ENCODE measurements around the gene HSPA8.

HSPA8 gene

DNA sequence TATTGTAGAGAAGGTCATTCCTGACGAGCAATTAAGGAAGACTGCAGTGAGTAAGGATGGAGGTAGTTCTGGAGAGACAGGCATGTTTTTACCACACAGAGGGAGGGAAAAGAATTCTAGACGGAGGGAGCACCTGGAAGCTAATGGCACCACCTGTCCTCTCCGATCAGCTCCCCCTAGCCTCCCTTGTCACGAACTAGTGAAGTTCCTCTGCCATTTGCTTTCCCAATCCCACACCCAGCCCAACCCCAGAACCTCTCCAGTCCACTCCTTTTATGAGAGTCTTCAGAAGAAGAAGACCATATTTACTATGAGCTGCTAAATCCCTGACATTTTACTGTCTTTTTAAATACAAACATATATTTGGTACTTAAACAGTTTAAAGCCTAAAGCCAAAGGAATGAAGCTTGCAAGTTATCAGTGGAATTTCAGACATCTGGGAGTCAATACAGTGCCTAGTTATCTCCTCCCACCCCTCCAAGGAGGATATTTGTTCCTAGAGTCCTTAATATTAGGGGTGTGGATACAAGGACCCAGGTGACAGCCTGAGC is 46.1 kb upstream of the HSPA8 start:
- Histone ChIP-seq H3K4me2 (ENCODE audit: low read depth, low read length, poor library complexity, severe bottlenecking) (no peak overlapping the region), H3K27me3 (ENCODE audit: insufficient read depth, low read length, poor library complexity, severe bottlenecking) (no peaks in the 10 kb centered on the region), H3K79me2 (ENCODE audit: insufficient read depth, low read length) (no peaks in the 10 kb centered on the region), H3K36me3 (ENCODE audit: insufficient read depth, low read length) (no peaks in the 10 kb centered on the region), H3K4me3 (ENCODE audit: low read length, poor library complexity, severe bottlenecking) (no peak overlapping the region), H3K9ac (ENCODE audit: low read depth, low read length, poor library complexity, severe bottlenecking) (no peak overlapping the region), H4K20me1 (ENCODE audit: insufficient read depth, low read length, poor library complexity, severe bottlenecking) (no peaks in the 10 kb centered on the region), H3K9me3 (ENCODE audit: insufficient read depth, low read depth, low read length) (no peaks in the 10 kb centered on the region), H3K9me2 (replicated peaks; ENCODE audit: low read depth, low read length) (no peaks in the 10 kb centered on the region), H3F3A (ENCODE audit: low read depth) (no peaks in the 10 kb centered on the region), H2AFZ (ENCODE audit: low read length) (no peak overlapping the region), H3K4me1 (ENCODE audit: insufficient read depth, low read length, poor library complexity, severe bottlenecking) (no peaks in the 10 kb centered on the region)
- no peak for TF ChIP-seq EZH2phosphoT487 (IDR thresholded peaks at IDR 0.05; ENCODE audit: borderline replicate concordance)
- TF ChIP-seq, protein P1, sequence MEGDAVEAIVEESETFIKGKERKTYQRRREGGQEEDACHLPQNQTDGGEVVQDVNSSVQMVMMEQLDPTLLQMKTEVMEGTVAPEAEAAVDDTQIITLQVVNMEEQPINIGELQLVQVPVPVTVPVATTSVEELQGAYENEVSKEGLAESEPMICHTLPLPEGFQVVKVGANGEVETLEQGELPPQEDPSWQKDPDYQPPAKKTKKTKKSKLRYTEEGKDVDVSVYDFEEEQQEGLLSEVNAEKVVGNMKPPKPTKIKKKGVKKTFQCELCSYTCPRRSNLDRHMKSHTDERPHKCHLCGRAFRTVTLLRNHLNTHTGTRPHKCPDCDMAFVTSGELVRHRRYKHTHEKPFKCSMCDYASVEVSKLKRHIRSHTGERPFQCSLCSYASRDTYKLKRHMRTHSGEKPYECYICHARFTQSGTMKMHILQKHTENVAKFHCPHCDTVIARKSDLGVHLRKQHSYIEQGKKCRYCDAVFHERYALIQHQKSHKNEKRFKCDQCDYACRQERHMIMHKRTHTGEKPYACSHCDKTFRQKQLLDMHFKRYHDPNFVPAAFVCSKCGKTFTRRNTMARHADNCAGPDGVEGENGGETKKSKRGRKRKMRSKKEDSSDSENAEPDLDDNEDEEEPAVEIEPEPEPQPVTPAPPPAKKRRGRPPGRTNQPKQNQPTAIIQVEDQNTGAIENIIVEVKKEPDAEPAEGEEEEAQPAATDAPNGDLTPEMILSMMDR (conservative IDR thresholded peaks at IDR 0.05; ENCODE audit: low read length) = no peak

DNA sequence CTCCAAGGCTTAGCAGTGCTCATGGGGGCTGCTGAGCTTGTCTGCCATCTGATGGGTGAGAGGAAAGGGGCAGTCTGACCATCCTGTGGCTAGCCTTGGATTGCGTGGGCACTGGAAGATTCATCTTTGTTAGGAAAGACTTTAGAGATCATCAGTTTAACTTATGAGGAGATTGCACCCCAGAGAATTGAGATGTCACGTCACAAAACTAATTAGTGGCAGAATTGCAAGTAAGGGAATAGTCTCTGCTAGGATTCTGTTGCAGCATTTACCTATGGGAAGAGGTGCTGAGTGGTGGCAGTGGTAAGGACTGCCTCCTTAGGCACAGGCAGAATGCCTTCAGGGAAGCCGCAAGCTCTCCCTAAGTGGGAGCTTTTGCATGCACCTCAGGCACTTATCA is 42.8 kb upstream of the HSPA8 start:
- no peaks in the 10 kb centered on the region for H3F3A ChIP-seq (ENCODE audit: low read depth)
- H3K4me1 ChIP-seq (ENCODE audit: insufficient read depth, low read length, poor library complexity, severe bottlenecking) = no peaks in the 10 kb centered on the region
- H3K79me2 ChIP-seq (ENCODE audit: insufficient read depth, low read length) = no peaks in the 10 kb centered on the region
- H3K9me3 ChIP-seq (ENCODE audit: insufficient read depth, low read depth, low read length) = no peaks in the 10 kb centered on the region
- no peak overlapping the region for H3K4me3 ChIP-seq (ENCODE audit: low read length, poor library complexity, severe bottlenecking)
- no peaks in the 10 kb centered on the region for H3K36me3 ChIP-seq (ENCODE audit: insufficient read depth, low read length)
- H3K27me3 ChIP-seq (ENCODE audit: insufficient read depth, low read length, poor library complexity, severe bottlenecking) = no peaks in the 10 kb centered on the region
- no peak overlapping the region for H2AFZ ChIP-seq (ENCODE audit: low read length)
- H3K4me2 ChIP-seq (ENCODE audit: low read depth, low read length, poor library complexity, severe bottlenecking) = no peak overlapping the region
- TF ChIP-seq EZH2phosphoT487 (IDR thresholded peaks at IDR 0.05; ENCODE audit: borderline replicate concordance) = no peak
- TF ChIP-seq, protein P1 (conservative IDR thresholded peaks at IDR 0.05; ENCODE audit: low read length) = no peak
- no peaks in the 10 kb centered on the region for H4K20me1 ChIP-seq (ENCODE audit: insufficient read depth, low read length, poor library complexity, severe bottlenecking)
- no peak overlapping the region for H3K9ac ChIP-seq (ENCODE audit: low read depth, low read length, poor library complexity, severe bottlenecking)
- H3K9me2 ChIP-seq (replicated peaks; ENCODE audit: low read depth, low read length) = no peaks in the 10 kb centered on the region

DNA sequence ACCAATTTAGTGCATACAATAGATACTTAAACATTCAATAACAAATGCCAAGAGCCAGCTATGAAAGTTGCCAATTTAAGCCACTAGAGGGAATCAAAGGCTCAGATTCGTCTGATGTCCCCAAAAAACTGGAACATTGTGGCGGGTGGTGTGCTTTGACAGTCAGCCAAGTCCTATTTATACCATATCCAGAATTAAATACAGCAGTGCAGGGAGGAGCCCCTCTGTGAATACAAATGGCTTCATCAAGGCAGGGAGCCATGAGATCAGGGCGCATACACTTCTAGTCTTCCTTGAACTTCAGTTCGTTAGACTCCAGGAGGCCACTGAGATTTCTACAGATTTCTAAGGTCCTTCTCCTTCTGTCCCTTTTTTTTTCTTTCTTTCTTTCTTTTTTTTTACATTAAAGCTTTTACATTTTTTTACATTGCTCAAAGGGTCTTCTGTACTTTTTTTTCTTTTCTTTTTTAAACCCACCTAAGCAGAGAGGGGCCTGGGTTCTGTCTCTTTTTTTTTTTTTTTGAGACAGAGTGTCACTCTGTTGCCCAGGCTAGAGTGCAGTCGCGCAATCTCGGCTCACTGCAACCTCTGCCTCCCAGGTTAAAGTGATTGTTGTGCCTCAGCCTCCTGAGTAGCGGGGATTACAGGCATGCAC is 41.5 kb upstream of the HSPA8 start:
- Histone ChIP-seq H3K79me2 (ENCODE audit: insufficient read depth, low read length) (no peaks in the 10 kb centered on the region), H3K4me1 (ENCODE audit: insufficient read depth, low read length, poor library complexity, severe bottlenecking) (no peaks in the 10 kb centered on the region), H3K36me3 (ENCODE audit: insufficient read depth, low read length) (no peaks in the 10 kb centered on the region), H4K20me1 (ENCODE audit: insufficient read depth, low read length, poor library complexity, severe bottlenecking) (no peaks in the 10 kb centered on the region), H3F3A (ENCODE audit: low read depth) (no peaks in the 10 kb centered on the region), H2AFZ (ENCODE audit: low read length) (peak overlapping the region; percentile 35; the same call in 1 of the 2 replicates), H3K9me2 (replicated peaks; ENCODE audit: low read depth, low read length) (no peaks in the 10 kb centered on the region), H3K4me2 (ENCODE audit: low read depth, low read length, poor library complexity, severe bottlenecking) (no peak overlapping the region), H3K27me3 (ENCODE audit: insufficient read depth, low read length, poor library complexity, severe bottlenecking) (no peaks in the 10 kb centered on the region), H3K4me3 (ENCODE audit: low read length, poor library complexity, severe bottlenecking) (no peak overlapping the region), H3K9me3 (ENCODE audit: insufficient read depth, low read depth, low read length) (no peaks in the 10 kb centered on the region), H3K9ac (ENCODE audit: low read depth, low read length, poor library complexity, severe bottlenecking) (no peak overlapping the region)
- TF ChIP-seq, protein P1 (conservative IDR thresholded peaks at IDR 0.05; ENCODE audit: low read length) = peak; percentile 80
- no peak for TF ChIP-seq EZH2phosphoT487 (IDR thresholded peaks at IDR 0.05; ENCODE audit: borderline replicate concordance)

Measured in Loucy (cell line).